Activated CD8-positive, alpha-beta memory T cell treated with anti-CD3 and anti-CD28 coated beads for 24 hours (primary cell): ENCODE results near the gene SPATA24.
"Not testable (repeated sequence)": the region's sequence is repeated elsewhere in the genome, so short reads cannot be mapped to it uniquely, and the experiment has no call there.

Experiments
- DNase-seq: peaks from one replicate; pipeline ENCODE4 v3.0.0-alpha.2; 2020

SPATA24 gene

GRCh38 chr5:139394123-139394653, 9.7 kb downstream of the SPATA24 start:
- DNase-seq = peak; percentile 86

- no peak for DNase-seq
Measured at GRCh38 chr5:139393497-139394122, 10.3 kb downstream of the SPATA24 start.

DNA sequence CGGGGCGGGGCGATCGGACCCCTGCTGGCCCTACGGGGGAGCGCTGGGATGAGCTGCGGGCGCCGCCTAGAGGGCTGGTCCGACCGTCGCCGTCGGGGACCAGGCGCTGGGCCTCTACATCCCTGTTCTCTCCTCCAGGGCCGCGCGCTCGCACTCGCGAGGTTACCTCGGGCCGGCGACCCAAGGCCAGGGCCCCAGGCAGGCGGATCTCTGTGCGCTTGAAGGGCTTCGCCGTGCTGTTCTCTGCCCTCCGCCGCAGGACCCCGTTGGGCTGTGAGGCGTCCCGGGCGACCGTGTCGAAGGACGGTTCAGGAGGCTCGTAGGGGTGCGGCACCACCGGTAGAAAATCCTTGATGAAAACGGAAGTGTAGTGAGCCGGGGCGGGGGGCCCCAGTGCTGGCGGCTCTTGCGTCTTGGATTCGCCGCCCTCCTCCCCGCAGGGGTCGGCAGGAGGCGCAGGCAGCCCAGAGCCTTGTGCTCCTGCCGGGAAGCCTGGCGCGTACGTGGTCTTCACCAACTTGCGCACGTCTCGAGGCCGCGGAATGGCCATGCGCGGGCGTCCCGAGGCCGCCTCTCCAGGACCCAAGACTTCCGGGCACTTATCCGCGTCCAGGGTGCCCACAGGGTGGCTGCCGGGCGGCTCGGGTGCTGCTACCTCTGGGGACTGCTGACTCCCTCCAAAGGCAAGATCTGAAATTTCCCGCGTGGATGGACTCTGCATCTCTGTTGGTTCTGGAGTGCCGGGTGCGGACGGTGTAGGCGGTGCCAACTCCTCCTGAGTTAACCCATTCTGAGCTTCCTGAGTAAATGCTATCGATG, 11.0 kb downstream of the SPATA24 start:
- peak; percentile 90 for DNase-seq

DNA sequence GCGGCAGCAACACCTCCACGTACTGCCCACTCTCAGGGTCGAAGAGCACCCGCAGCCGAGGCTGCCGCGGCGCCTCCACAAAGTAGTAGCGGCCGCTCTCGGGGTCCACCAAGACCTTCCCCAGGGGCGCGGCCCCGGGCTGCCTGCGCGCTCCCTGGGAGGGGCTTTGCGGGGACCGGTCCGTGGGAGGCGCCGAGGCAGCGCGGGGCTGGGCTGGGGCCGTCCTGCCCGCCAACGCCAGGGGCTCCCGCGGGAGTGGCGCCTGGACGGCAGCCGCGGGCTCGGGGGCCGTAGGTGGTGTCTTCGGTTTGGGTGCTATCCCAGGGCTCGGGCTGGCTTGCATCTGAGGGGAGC, 11.6 kb downstream of the SPATA24 start:
- DNase-seq = no peak

- no peak for DNase-seq
Measured at GRCh38 chr5:139391570-139392323, 12.1 kb downstream of the SPATA24 start.

DNA sequence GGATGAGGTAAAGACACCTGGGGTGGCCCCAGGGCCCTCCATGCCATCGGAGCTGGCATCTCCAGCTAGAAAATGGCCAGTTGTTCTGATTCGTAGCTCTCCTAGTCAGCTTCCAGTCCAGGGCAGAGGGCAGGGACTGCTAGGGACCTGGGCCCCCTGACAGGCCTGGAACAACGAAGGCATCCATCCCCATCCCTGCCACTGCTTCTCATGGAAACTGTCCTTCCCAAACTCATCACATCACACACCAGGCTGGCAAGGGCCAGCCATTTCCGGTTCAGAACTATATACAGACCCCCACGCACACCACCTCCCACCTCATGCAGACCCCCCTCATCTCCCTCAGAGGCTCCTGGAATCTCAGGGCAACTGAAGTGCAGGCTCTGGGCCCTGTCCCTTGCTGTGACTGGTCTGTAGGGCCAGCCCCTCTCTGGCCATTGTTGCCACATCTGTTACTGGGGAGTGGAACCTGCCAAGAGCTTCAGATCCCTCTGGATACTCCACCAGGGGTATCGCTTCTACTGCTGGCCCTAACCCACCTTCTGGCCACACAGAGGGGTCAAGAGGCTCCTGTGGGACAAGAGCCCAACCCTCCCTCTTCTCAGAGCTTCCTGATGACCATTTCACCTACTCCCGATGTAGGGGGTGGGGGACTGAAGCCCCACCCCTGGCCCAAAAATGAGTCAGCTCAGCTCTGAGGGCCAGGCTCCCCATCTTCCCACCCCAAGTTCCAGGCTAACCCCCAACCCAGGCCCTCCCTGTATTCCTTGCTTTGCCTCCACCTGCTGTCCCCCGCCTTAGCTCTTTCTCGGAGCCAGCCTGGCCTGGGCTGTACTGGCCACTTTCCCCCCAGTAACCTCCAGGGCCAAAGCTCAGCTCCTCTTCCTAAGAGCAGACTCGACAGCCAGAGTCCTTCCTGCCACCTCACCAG, 13.0 kb downstream of the SPATA24 start:
- no peak for DNase-seq

DNA sequence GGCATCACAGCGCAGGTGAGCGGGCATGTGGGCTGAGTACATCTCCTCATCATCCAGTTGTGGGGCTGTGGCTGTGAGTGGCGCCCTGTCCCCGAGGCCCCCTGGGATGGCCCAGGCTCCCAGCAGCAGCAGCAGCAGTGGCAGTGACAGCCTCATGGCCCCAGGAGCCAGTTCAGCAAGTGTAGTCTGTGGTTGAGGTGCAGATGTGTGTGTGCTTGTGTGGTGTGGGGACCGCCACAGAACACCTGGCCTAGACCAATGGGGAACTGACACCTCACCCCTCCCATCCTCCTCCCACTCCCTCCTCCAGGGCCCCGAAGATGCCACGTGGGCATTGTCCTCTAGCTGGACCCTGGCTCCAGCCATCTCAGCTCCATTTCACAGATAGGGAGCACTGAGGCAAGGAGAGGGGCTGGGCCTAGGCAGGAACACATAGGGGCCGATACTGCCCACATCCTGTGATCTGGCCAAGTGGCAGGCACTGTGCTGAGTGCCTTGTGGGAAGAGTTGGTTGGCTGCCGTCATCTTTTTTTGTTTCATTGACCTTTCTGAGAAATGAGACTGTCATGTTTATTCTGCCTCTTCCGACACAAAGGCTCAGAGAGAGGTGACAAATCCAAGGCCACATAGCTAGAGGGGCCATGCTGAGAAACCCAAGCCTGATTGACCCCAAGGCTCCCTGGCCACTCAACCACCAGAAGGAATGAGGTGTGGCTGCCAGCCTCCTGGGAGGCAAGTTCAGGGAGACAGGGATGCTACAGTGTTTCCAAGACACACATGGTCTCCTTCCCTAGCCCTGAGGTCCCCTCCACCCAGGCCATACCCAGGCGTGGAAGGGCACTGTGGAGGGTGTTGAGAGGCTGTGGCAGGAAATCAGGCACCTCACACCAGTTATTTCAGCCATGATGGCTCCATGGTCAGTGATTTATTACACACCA, 13.9 kb downstream of the SPATA24 start, which contains the start of gene MZB1:
Gene MZB1 (minus strand): TSS at position 213 of the 938 bp plus-strand sequence. CDS start 57 bp downstream, at position 156.
- peak; percentile 85 for DNase-seq

DNA sequence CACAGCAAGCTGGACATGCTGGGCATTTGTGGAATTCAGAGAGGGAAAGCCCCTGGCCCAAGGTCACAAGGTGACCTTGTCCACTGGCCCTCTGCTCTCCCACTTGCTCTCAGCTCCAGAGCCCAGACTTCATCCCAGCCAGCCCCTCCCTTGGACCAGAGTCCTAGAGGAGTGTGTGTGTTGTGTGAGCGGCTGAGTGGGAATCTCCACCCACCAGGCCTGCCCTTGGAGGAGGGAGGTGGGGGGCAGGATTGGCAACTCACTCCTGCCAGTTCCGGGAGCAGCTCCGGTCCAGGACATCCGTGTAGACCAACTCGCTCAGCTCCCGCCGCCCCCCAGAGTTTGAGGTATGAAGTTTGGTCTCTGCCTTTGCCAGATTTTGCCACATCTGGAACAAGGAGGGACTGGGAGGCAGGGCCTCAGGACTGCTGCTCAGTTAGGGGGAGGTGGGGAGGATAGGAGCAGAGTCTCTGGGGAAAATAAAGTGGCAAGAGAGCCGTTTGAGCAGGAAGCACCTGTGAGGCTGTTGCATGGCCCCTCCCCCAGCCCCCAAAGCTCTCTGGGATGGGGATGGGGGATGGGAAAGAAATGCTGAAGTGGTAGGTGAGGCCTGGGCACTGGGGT, 15.6 kb downstream of the SPATA24 start:
- no peak for DNase-seq

- no peak for DNase-seq
Measured at GRCh38 chr5:139387611-139388197, 16.2 kb downstream of the SPATA24 start.

DNA sequence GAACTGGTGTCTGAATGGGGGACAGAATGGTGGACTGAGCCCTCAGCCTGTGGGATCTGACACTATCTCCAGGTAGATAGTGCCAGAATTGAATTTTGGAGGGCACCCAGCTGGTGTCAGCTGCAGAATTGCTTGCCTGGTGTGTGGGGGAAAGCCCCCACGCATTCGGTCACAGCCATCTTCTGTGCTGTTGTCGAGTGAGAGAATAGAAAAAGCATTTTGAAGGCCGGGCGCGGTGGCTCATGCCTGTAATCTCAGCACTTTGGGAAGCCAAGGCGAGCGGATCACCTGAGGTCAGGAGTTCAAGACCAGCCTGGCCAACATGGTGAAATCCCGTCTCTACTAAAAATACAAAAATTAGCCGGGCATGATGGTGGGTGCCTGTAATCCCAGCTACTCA, 16.9 kb downstream of the SPATA24 start:
- DNase-seq = not testable (repeated sequence)

- no peak for DNase-seq
Measured at GRCh38 chr5:139386050-139386438, 17.8 kb downstream of the SPATA24 start.

DNA sequence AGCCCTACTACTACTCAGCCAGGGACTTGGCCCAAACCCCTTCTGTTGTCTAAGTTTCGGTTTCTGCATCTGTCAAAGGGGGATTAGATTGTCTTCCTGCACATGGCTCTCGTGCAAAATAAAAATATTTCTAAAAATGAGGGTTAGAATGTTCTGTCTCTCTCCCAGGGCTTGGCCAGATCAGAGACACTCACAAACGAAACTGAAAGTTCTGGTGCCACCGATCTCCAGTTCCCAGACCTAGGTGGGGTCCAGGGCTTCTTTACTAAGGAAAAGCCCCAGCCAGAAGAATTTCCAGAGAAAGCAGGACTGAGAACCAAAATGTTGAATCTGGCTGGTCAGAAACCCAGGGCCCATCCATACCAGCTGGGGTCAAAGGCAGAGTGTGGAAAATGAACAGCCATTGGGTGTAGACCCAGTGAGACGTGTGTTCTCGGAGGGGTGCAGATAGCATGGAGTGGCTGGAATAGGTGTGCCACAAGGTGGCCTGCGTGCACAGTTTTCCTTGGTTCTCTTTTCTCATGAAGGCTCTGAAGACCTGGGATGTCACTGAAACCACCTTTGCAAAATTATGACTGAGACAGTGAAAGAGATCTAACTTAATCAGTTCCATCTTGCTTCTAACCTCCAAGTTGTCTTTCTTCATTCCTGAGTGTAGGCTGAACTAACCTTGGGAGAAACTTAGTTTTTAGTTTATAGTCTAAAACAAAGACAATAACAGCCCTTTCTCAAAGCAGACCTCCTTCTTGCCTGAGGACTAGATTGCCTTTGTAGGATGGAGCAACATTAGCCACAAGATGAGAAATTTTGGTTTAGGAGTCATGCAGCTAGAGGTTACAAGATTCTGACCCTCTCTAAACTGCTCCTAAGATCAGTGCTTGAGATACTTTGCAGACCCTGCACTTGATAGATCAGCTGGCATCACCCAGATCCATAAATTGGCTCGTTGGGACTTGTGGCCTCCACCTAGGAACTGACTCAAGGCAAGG, 18.5 kb downstream of the SPATA24 start:
- no peak for DNase-seq

DNA sequence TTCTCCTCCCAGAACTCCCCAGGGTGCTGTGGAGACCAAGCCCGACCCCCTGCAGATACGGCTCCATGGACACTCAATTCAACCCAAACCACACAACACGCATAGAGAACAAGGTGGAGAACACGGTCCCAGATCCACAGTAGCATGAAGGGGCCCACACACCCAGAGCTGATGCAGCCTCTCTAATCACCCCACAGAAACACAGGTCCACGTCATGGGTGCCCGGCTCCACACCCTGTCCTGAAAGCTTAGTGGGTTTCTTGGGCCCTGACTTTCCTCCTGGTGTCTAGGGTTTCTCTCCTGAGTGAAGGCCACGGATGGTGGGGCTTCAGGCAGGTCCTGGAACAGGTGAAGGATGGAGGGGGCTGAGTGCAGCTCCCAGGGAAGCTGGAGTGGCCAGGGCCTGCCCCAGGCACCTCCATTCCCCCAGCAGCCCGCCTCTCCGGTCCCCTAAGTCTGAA, 19.3 kb downstream of the SPATA24 start:
- DNase-seq = no peak

- DNase-seq = no peak
Measured at GRCh38 chr5:139383993-139384590, 19.8 kb downstream of the SPATA24 start.

DNA sequence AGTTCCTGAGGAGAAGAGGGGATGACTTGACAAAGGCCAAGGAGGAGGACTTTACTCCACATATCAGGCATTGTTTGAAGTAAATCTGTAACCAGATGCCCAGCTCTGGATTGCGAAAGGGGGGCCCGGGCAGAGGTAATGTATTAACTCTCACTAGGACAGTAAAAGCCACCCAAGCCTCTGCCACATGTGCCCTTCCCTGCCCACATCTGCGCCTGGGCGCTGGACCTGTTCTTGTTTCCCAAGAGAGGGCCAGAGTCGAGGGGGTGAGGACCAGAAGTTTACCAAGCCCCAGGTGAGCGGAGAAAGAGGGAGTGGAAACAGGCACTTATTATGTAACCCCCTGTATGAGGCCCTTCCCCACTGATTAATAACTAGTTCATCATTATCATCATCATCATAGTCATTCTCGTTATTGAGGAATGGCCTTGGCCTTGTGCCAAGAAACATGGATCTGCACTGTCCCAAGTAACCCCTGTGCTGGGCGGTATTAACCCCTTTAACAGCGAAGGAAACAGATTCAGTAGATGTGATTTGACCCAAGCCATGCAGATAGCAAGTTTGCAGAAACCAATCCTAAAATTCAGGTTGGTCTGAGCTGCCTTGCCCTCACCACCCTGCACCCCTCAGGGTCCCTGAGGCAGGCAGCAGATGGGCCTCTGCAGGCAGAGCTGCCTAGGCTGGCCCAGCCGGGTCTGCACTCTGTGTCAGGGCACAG, 20.5 kb downstream of the SPATA24 start, which contains the start of gene SLC23A1:
Gene SLC23A1 (minus strand): TSS at position 23 of the 718 bp plus-strand sequence. CDS start 44 bp downstream, outside the sequence.
- no peak for DNase-seq

GRCh38 chr5:139382807-139383206, 21.1 kb downstream of the SPATA24 start:
- no peak for DNase-seq
